Neural cell (in vitro differentiated cells): ENCODE measurements around the gene GMDS. TPM values are rescaled to one million over a fixed set of nuclear protein-coding genes. Genes with fewer than 3 reads are reported as not detected.

Experiments
- H2AFZ ChIP-seq: fragments of 200-600, 300-800 bp; sonication (generic), shearing (Covaris generic); 2 replicates; pipeline ENCODE4 v1.6.0; 2014; ENCODE audit warnings: low read depth, mild to moderate bottlenecking, antibody characterized with exemption, low read length, moderate library complexity
- H3F3A ChIP-seq: fragments of 200-600 bp; shearing (Covaris generic); 2 replicates; pipeline ENCODE4 v1.6.1; 2016; ENCODE audit warnings: mild to moderate bottlenecking, moderate library complexity, mixed read lengths, antibody characterized with exemption, low read length; ENCODE audit not compliant: insufficient read depth, poor library complexity, severe bottlenecking
- H3K27ac ChIP-seq: fragments of 200-600, 300-800 bp; sonication (generic), shearing (Covaris generic); 2 replicates; pipeline ENCODE4 v1.5.1; 2014; ENCODE audit warnings: mild to moderate bottlenecking, low read length, moderate library complexity
- H3K27me3 ChIP-seq: fragments of 300-800, 200-600 bp; sonication (generic), shearing (Covaris generic); 2 replicates; pipeline ENCODE4 v1.6.0; 2014; ENCODE audit warnings: mild to moderate bottlenecking, low read depth, low read length, moderate library complexity; ENCODE audit not compliant: insufficient read depth
- H3K36me3 ChIP-seq: fragments of 300-800, 200-600 bp; sonication (generic), shearing (Covaris generic); 2 replicates; pipeline ENCODE4 v1.5.1; 2014; ENCODE audit warnings: mild to moderate bottlenecking, antibody characterized with exemption, low read length, moderate library complexity; ENCODE audit not compliant: insufficient read depth
- H3K4me2 ChIP-seq: fragments of 300-800, 200-600 bp; sonication (generic), shearing (Covaris generic); 2 replicates; pipeline ENCODE4 v1.6.0; 2014; ENCODE audit warnings: mild to moderate bottlenecking, low read length
- H3K4me3 ChIP-seq: fragments of 300-800, 200-600 bp; sonication (generic), shearing (Covaris generic); 2 replicates; pipeline ENCODE4 v1.5.1; 2014; ENCODE audit warnings: mild to moderate bottlenecking, low read length, moderate library complexity
- H3K79me2 ChIP-seq: fragments of 200-600 bp; shearing (Covaris generic); replicated peaks from 2 replicates; pipeline ENCODE4 v1.6.0; 2014; ENCODE audit warnings: mild to moderate bottlenecking, low read length, moderate library complexity; ENCODE audit not compliant: insufficient read depth
- H3K9ac ChIP-seq: fragments of 300-800, 200-600 bp; sonication (generic), shearing (Covaris generic); 2 replicates; pipeline ENCODE4 v1.6.1; 2016; ENCODE audit warnings: mild to moderate bottlenecking, low read length, mixed read lengths
- H3K9me2 ChIP-seq: fragments of 200-600 bp; shearing (Covaris generic); 2 replicates; pipeline ENCODE4 v1.6.1; 2016; ENCODE audit warnings: mild to moderate bottlenecking, low read length, mixed read lengths; ENCODE audit not compliant: insufficient read depth
- H3K9me3 ChIP-seq: fragments of 200-600, 300-800 bp; sonication (generic), shearing (Covaris generic); 2 replicates; pipeline ENCODE4 v1.6.1; 2016; ENCODE audit warnings: mild to moderate bottlenecking, mixed run types, low read length, moderate library complexity, mixed read lengths
- H4K20me1 ChIP-seq: fragments of 200-600 bp; shearing (Covaris generic); 2 replicates; pipeline ENCODE4 v1.6.1; 2016; ENCODE audit warnings: mild to moderate bottlenecking, mixed run types; ENCODE audit not compliant: insufficient read depth
- EP300 ChIP-seq: fragments of 450-650 bp; conservative IDR thresholded peaks from 2 replicates; pipeline ENCODE4 v1.6.1; 2014; ENCODE audit warnings: antibody characterized with exemption, mild to moderate bottlenecking, moderate library complexity; ENCODE audit not compliant: poor library complexity, severe bottlenecking
- EZH2 ChIP-seq: fragments of 200-600, 300-800 bp; shearing (Covaris generic), sonication (generic); IDR thresholded peaks from 2 replicates; pipeline ENCODE4 v1.6.1; 2014; ENCODE audit warnings: antibody characterized with exemption, low read length, borderline replicate concordance, mild to moderate bottlenecking; ENCODE audit not compliant: insufficient read depth, poor library complexity, severe bottlenecking
- MXI1 ChIP-seq: fragments of 450-650 bp; conservative IDR thresholded peaks from 2 replicates; pipeline ENCODE4 v1.6.1; 2014; ENCODE audit warnings: antibody characterized with exemption, mild to moderate bottlenecking; ENCODE audit not compliant: poor library complexity, severe bottlenecking
- POLR2AphosphoS5 ChIP-seq: IDR thresholded peaks from 2 replicates; pipeline ENCODE4 v1.6.1; 2012
- RAD21 ChIP-seq: fragments of 450-650 bp; conservative IDR thresholded peaks from 2 replicates; pipeline ENCODE4 v1.6.1; 2014; ENCODE audit warnings: antibody characterized with exemption, mild to moderate bottlenecking, moderate library complexity
- SMC3 ChIP-seq: fragments of 450-650 bp; conservative IDR thresholded peaks from 2 replicates; pipeline ENCODE4 v1.6.1; 2014; ENCODE audit warnings: antibody characterized with exemption, mild to moderate bottlenecking, moderate library complexity; ENCODE audit not compliant: poor library complexity
- TAF1 ChIP-seq: IDR thresholded peaks from 2 replicates; pipeline ENCODE4 v1.6.1; 2012; ENCODE audit warnings: low read depth
- polyA plus RNA-seq: library from polyadenylated mRNA; depleted of rRNA; stranded (reverse); fragments of >200 nt; gene quantifications from 2 replicates; pipeline ENCODE4 v1.2.3, GENCODE V29; 2014
- TF ChIP-seq, protein P1 (sequence below): IDR thresholded peaks from 2 replicates; pipeline ENCODE4 v1.6.1; 2012; ENCODE audit warnings: borderline replicate concordance
- TF ChIP-seq, protein P2 (sequence below): fragments of 450-650 bp; IDR thresholded peaks from 2 replicates; pipeline ENCODE4 v1.5.1; 2014; ENCODE audit warnings: antibody characterized with exemption, mild to moderate bottlenecking, moderate library complexity; ENCODE audit not compliant: poor library complexity, severe bottlenecking

The GMDS gene
- polyA plus RNA-seq, 1 donor from 2014 or later, result 11.4 TPM

- Histone ChIP-seq H3K36me3 (no peaks in the 10 kb centered on the region), H3K27me3 (no peaks in the 10 kb centered on the region), H4K20me1 (no peaks in the 10 kb centered on the region), H3K9me2 (no peaks in the 10 kb centered on the region), H3K27ac (no peak overlapping the region), H2AFZ (no peak overlapping the region), H3K79me2 (no peaks in the 10 kb centered on the region), H3K9ac (no peak overlapping the region), H3K9me3 (no peaks in the 10 kb centered on the region), H3K4me3 (no peak overlapping the region), H3K4me2 (no peak overlapping the region), H3F3A (no peaks in the 10 kb centered on the region)
- TF ChIP-seq MXI1 (no peak), POLR2AphosphoS5 (no peak), RAD21 (no peak), SMC3 (no peak), TAF1 (no peak)
These were observed 537.3 kb downstream of the GMDS start for GRCh38 chr6:1708122-1708521.

DNA sequence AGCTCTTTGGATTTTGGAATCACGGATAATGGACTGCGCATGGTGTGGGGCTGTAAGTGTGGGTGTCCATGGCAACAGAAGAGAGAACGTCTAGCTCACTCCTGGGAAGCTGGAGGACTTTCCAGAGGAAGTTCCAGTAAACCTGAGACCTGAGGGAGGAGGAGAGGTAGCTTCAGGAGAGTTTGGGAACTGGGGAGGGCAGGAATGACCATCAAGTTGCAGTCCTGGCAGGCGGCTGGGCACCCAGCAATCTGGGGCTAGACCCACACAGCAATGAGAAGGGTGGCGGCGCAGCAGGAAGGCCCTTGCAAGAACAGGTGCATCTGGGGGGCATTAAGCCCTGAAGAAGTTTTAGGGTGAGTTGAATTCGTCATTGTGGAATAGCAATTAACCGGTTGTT is 539.8 kb downstream of the GMDS start:
- no peaks in the 10 kb centered on the region for H3K27me3 ChIP-seq
- H3K9ac ChIP-seq, result no peak overlapping the region
- H3F3A ChIP-seq, result no peaks in the 10 kb centered on the region
- H3K36me3 ChIP-seq, result no peaks in the 10 kb centered on the region
- H3K4me3 ChIP-seq, result no peak overlapping the region
- no peak overlapping the region for H3K27ac ChIP-seq
- H3K4me2 ChIP-seq, result no peak overlapping the region
- H4K20me1 ChIP-seq, result no peaks in the 10 kb centered on the region
- TF ChIP-seq, protein P1, sequence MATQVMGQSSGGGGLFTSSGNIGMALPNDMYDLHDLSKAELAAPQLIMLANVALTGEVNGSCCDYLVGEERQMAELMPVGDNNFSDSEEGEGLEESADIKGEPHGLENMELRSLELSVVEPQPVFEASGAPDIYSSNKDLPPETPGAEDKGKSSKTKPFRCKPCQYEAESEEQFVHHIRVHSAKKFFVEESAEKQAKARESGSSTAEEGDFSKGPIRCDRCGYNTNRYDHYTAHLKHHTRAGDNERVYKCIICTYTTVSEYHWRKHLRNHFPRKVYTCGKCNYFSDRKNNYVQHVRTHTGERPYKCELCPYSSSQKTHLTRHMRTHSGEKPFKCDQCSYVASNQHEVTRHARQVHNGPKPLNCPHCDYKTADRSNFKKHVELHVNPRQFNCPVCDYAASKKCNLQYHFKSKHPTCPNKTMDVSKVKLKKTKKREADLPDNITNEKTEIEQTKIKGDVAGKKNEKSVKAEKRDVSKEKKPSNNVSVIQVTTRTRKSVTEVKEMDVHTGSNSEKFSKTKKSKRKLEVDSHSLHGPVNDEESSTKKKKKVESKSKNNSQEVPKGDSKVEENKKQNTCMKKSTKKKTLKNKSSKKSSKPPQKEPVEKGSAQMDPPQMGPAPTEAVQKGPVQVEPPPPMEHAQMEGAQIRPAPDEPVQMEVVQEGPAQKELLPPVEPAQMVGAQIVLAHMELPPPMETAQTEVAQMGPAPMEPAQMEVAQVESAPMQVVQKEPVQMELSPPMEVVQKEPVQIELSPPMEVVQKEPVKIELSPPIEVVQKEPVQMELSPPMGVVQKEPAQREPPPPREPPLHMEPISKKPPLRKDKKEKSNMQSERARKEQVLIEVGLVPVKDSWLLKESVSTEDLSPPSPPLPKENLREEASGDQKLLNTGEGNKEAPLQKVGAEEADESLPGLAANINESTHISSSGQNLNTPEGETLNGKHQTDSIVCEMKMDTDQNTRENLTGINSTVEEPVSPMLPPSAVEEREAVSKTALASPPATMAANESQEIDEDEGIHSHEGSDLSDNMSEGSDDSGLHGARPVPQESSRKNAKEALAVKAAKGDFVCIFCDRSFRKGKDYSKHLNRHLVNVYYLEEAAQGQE, result no peak
- TF ChIP-seq TAF1 (no peak), EZH2 (no peak), MXI1 (no peak), SMC3 (no peak), POLR2AphosphoS5 (no peak), RAD21 (no peak), EP300 (no peak)
- TF ChIP-seq, protein P2, sequence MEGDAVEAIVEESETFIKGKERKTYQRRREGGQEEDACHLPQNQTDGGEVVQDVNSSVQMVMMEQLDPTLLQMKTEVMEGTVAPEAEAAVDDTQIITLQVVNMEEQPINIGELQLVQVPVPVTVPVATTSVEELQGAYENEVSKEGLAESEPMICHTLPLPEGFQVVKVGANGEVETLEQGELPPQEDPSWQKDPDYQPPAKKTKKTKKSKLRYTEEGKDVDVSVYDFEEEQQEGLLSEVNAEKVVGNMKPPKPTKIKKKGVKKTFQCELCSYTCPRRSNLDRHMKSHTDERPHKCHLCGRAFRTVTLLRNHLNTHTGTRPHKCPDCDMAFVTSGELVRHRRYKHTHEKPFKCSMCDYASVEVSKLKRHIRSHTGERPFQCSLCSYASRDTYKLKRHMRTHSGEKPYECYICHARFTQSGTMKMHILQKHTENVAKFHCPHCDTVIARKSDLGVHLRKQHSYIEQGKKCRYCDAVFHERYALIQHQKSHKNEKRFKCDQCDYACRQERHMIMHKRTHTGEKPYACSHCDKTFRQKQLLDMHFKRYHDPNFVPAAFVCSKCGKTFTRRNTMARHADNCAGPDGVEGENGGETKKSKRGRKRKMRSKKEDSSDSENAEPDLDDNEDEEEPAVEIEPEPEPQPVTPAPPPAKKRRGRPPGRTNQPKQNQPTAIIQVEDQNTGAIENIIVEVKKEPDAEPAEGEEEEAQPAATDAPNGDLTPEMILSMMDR, result no peak
- H3K9me2 ChIP-seq, result no peaks in the 10 kb centered on the region
- H3K9me3 ChIP-seq, result no peaks in the 10 kb centered on the region
- H2AFZ ChIP-seq, result no peak overlapping the region
- H3K79me2 ChIP-seq, result no peaks in the 10 kb centered on the region

DNA sequence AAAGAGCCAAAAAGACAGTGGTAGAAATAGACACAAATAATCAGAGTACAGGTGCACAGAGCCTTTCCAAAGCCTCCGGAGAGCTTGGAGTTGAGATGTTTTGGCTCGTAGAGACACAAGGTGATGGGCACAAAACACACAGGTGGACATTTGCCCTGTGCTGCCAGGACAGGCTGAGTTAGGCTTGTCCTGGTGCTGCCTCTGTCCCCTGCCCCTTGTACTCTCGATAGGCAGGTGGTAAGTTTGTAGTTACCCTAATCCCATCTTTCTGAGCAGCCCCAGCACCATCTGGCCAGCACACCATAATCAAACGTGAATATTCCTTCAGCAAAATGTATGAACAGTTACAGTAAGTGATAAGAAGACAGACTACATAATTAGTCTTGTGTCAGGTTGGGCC is 540.2 kb downstream of the GMDS start:
- Histone ChIP-seq H3K27ac (no peak overlapping the region), H3K27me3 (no peaks in the 10 kb centered on the region)

More for the DNA sequence above, 540.2 kb downstream of the GMDS start:
- Histone ChIP-seq H3K4me2 (no peak overlapping the region), H3K36me3 (no peaks in the 10 kb centered on the region), H3F3A (no peaks in the 10 kb centered on the region), H3K79me2 (no peaks in the 10 kb centered on the region), H2AFZ (no peak overlapping the region), H3K9me2 (no peaks in the 10 kb centered on the region), H3K9ac (no peak overlapping the region), H4K20me1 (no peaks in the 10 kb centered on the region), H3K4me3 (no peak overlapping the region), H3K9me3 (no peaks in the 10 kb centered on the region)
- TF ChIP-seq POLR2AphosphoS5 (no peak), TAF1 (no peak), SMC3 (no peak), EZH2 (no peak), MXI1 (no peak), RAD21 (no peak), EP300 (no peak)
- TF ChIP-seq, protein P2, result no peak
- TF ChIP-seq, protein P1, result no peak
